Left hindlimb (tissue), 1 donor: Measurements from ENCODE around the gene BMP4.

Experiments used
- DNase-seq: peaks from one replicate; pipeline ENCODE4 v3.0.0-alpha.2; 2018

BMP4 gene

DNA sequence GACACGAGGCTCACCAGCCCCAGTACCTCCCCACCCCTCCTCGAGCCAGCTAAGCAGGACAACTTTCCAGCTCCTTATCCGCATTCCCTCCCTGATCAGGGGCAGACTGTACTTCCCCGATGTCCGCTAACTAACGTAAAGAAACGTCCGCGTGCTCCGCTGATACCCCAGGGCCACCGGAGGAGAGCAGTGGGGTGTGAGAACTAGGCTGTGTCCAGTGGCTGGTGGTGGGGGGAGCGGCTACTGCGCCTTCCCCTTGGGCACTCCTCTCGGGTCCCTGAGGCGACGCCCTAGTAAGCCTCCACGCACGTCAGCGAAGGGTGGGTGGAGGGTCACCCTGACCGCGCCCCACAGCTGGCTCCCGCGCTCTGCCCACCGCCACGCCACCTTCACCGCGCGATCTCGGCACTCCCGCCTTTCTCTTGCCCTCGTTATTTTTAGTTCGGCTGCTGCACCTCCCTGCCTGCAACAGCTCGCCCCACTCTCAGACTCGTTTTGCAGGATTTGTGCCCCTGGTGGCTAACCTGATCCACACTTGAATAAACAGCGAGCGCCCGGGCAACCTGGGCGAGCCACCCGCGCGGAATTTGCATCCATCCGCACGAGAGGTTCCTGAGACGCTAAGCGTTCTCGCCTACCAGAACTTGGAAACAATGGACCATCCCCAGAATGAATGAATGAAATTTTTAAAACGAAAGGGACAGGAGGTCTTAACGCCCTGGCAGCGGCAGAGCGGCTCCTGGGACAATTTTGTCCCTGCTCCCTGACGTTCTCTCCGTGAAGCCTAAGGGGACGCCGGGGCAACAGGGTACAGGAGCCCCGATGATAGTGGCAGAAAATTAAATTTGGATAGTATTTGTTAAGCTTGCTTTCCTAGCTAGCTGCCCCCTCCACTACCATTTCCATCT lies 6.9 kb upstream of the BMP4 start:
- peak; percentile 61 for DNase-seq

DNA sequence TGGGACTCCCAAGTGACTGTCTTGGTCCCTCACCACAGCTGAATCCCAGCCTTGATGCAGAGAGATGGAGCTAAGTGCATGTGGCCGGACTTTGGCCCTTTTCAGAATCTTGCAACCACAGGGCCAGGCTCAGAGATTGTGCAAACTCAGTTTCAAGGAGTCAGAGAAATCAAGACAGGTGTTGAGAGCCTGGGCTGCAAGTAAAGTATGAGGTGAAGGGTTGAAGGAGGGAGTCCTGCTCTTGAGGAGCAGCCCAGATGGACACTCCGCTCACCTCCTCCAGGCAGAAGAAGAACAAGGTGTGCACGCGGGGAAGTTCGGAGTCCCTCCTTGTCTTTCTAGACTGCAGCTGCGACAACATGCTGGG lies 6.3 kb upstream of the BMP4 start:
- no peak for DNase-seq

DNA sequence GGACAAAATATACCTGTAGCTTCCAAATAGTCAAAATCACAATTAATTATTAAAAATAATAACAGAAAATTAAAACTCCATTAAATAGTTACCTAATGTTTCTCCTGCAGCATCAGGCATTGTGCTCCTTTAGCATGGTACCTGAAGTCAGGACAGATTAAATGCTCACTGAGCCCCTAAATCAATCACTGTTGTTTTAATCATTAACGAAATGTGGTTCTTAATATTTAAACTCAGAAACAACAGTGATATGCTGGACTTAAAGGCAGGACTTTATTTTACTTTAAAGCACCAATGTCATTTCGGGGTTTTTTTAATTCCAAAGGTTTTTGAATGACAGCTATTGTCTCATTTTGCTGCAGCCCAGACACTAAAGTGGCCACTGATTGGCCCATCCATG lies 2.0 kb upstream of the BMP4 start:
- no peak for DNase-seq

DNA sequence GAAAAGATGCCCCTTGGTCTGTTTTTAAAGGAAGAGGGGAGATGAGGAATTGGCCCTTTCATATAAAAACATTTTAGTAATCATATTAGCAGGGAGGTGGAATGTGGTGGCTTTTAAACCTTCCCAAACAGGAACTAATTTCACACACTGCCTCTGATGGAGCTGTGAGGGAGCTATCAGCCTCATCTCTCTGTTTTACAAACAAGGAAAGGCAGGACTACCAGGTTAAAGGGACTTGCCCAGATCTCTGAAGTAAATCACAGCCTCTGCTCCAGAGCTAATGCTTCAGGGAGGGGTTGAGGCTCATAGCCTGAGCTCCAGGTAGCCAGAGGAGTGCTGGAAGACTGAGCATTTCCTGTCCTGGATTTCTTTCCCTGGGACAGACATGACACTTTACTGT lies 1.1 kb upstream of the BMP4 start:
- DNase-seq, result no peak

DNA sequence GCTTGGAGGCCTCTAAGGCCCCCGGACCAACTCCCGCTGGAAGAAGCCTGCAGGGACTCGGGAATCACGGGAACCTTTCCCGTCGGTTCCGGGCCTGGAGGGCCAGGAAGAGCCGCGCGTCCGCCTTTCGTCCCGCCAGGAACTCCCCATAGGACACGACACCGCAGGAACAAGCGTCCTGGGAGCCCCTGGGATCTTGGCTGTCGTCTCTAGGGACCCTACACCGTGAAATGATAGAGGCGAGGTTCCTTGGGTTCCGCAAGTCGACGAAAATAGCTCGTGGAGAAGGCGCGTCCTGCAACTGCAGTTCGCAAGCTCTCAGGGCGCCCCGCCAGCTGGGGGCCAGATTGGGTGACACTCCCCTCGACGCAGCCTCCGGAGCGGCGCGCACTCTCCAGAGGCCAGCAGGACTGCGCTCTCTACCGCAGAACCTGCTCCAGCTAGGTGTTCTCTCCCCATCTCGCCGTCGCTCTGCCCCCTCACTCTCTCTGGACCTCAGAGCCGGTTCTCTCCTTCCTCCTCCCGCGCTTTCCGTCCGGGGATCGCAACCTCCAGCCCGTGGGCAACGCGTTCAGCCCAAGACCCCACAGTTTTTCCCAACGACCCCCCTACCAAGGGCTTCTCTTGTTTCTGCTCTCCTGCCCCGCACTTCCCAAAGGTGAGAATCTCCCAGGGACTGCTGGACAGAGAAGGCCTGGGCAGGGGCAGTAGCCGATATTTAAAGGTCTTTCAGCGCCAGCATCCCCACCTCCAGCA lies 776 bp downstream of the BMP4 start:
- peak; percentile 81 for DNase-seq

DNA sequence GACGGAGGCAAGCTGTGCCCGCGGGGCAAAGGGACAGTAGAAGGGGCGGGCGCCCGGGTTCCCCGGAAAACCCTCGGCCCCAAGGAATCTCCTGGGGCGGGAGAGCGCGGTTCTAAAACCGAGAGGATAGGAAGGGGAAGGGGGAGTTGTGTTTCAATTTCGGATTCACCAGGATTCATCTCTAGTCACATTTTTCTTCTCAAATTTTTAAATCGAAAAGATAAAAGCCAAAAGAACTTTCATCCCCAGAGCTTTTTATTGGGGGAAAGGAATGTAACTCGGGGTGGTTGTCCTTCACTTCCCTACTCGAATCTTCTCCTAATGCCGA lies 1.4 kb downstream of the BMP4 start:
- no peak for DNase-seq

DNA sequence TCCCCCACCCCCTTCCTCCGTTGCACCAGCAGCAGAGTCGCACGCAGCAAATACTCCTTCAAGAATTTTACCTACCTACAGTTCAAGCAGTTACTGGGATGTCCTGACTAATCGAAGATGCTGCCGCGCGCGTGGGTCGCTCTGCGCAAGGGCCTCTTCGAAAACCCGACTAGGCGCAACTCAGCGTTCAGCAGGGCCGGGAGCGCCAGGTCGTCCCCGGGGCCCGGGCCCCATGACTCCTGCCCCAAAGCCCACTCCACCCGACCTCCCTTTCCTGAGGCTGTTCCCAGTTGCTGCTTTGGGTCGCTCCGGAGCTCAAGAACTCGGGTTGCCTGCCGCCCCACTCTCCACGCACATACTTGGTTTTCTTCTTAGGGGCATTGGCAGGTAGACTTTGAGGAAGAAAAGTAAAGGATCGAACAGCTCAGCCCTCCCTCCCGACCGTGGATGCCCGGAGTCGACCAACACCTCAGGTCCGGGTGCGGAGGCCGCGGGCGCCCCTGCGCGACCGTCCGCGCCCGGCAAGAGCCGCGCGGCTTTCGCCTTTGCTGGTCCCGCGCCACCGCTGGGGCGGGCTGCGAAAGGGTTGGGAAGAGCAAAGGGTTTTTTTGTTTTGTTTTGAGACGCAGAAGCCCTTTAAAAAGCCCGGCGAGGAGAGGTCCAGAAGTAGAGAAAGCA lies 1.9 kb downstream of the BMP4 start:
- DNase-seq, result peak; percentile 65

DNA sequence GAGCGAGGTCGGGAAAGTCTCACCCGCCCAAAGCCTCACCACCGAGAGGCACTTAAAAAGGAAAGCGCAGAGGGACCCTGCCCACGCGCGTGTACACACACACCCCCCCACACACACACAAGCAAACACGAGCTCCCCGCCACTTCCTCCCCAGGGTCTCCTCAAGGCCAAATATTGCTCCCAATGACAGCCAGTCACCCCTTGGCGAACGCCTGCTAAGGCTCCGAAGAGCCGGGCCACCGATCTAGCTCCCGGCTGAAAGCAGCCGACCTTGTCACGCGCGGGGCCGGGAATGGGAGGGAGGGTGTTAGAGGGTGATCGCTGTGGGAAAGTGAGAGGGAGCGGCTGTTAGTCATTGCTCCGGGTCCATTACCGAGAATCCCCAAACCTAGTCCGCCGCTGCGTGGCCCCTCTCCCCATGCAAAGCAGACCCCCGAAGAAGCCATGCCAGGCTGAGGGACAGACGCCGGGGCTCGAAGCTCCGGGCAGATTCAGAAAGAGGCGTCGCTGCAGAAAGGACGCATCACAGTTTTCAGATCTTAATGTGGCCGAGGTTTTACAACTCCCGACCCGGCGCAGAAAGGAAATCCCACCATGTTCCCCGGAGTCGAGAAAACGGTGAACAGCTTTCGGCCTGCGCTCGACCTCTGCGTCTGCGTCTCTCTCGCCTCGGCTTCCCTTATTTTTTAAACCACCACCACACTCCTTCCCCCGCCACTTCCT lies 2.6 kb downstream of the BMP4 start:
- DNase-seq, result no peak

DNA sequence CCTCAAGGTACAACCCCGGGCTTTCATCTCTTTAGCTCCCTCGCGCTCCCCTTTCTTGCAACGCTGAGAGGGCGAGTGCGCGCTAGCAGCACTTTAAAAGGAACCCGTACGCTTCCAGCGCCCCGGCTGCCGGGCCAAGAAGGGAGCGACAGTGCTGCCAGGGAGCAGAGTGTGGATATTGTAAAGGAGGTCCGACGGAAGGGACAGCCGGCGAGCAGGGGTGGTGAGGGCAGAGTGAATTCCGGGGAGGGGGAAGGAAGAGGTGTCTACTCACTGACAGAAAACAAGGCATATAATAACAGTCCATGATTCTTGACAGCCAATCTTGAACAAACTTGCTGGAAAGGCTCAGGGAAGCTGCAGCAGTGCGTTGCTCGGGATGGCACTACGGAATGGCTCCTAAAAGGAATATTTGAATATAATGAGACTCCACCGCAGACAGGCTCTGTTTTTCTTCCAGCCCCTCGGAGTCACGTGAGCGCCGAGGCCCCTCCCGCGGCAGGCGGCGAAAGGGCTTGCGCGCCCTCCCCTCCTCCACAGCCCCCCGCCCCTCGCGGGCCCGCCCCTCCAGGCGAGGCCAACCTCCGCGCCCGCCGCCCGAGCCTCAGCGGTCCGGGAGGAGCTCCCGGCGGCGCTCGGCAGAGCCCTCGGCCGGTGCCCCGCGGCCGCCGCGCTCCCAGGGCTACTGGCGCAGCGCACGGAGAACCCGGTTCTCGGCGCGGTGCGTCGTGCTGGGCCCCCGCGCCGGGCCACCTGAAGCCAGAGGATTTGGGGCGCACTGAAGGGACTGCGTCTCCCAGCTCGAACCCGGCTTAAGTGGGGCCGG lies 3.4 kb downstream of the BMP4 start:
- peak; percentile 94 for DNase-seq

DNA sequence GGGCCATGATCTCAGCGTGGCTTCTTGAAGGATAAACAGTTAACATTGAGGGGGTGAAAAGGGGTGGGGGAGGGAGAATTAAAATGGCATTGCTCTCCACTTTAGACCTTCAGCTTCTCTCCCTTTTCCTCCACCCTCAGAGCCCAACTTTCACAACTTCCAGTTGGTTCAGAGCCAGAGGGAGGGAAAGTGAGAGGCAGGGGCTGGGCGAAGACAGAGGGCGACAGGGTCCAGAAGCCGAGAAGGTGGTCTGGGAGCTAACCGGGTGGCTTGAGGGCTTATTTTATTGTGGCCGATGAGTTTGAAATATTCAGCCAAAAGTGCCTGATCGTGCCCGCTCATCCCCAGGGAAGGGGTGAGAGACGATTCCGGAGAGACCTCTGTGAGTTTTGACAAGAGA lies 4.1 kb downstream of the BMP4 start:
- DNase-seq, result no peak

DNA sequence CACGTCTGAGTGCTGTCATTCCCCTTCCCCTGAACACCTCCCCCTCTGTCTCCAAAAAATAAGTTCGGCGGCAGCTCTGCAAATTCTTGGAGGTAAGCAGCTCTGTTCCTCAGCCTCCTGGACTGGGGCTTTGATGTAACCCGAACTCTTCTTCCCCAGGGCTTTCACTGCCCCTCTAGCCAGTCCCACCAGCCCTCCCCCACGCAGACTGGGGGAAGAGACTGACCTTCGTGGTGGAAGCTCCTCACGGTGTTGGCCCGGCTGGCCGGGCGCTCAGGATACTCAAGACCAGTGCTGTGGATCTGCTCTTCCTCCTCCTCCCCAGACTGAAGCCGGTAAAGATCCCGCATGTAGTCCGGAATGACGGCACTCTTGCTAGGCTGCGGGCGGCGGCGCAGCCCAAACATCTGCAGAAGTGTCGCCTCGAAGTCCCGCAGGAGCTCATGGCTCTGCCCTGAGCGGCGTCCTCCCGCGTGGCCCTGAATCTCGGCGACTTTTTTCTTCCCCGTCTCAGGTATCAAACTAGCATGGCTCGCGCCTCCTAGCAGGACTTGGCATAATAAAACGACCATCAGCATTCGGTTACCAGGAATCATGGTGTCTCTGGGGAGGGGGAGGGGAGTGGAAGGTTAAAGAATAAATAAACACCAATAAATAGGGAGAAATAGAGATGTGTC lies 4.9 kb downstream of the BMP4 start:
- DNase-seq, result no peak

DNA sequence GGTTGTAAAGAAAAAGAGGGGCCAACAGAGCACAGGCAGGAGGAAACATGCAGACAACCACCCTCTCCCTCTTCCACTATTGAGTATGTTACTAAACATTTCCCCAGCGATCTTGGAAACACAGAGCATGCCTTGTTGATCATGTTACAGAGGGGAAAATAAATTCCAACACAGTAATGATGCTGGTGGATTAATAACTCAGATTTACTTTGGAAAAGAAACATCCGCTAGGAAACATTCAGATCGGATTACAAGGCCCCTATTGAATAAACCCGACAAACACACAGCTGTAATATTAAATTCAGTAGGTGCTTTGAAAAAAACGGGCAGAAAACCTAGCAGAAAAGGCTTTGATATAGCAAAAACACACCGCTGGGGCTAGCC lies 5.4 kb downstream of the BMP4 start:
- no peak for DNase-seq

DNA sequence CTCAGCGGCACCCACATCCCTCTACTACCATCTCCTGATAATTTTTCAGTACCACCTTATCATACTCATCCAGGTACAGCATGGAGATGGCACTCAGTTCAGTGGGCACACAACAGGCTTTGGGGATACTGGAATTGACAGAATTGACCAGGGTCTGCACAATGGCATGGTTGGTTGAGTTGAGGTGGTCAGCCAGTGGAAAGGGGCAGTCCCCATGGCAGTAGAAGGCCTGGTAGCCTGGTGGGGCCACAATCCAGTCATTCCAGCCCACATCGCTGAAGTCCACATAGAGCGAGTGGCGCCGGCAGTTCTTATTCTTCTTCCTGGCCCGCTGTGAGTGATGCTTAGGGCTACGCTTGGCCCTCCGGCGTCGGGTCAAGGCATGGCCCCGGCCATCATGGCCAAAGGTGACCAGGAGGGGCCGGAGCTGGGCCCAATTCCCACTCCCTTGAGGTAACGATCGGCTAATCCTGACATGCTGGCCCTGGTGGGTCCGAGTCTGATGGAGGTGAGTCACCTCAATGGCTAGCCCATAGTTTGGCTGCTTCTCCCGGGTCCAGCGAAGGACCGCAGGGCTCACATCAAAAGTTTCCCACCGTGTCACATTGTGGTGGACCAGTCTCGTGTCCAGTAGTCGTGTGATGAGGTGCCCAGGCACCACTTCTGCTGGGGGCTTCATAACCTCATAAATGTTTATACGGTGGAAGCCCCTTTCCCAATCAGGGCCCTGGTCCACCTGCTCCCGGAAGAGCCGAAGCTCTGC lies 6.4 kb downstream of the BMP4 start:
- no peak for DNase-seq

DNA sequence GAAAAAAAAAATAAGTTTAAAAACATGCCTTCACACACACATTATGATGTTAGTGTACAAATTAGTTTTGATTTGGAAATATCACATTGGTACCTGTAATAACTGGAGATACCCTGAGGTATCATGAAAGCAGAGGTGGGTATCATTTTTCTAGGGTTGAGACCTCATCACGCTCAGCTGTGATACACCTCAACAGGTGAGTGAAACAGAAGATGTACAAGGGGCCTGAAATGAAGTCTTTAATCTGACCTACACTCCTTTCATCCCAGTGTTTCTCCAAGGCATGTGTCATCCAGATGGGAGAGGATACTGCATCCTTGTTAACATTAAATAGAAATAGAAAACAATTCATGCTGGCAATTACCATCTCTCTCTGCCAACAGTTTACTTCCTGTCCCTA lies 7.4 kb downstream of the BMP4 start:
- no peak for DNase-seq

DNA sequence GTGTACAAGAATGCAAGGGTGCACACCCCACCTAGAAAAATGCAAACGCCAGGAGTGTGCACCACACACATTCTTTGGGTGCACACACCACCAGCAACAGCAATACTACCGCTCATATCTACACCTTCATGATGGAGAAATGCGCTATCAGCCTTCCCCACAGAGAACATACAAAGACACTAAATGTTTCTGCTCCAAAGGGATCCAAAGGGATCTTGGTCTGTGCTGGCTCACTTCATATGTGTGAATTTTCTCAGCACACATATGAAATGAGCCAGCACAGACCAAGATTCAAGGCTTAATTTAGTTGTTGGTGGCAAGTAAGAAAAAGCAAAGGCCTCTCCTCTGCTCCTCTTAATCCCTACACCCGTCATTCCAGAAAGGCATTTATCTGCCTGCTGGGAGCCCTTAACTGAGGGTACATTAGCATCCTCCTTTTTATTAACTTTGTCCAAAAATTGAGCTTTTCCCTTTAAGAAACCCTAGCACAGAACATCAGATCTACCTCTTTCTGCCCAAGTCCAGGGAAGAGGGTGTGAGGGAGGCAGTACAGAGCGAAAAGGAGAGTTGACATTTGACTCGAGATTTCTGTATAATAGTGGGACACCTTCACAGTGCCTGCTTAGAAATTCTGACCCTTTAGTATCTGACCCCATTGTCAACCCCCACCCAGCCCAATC lies 8.3 kb downstream of the BMP4 start:
- no peak for DNase-seq

DNA sequence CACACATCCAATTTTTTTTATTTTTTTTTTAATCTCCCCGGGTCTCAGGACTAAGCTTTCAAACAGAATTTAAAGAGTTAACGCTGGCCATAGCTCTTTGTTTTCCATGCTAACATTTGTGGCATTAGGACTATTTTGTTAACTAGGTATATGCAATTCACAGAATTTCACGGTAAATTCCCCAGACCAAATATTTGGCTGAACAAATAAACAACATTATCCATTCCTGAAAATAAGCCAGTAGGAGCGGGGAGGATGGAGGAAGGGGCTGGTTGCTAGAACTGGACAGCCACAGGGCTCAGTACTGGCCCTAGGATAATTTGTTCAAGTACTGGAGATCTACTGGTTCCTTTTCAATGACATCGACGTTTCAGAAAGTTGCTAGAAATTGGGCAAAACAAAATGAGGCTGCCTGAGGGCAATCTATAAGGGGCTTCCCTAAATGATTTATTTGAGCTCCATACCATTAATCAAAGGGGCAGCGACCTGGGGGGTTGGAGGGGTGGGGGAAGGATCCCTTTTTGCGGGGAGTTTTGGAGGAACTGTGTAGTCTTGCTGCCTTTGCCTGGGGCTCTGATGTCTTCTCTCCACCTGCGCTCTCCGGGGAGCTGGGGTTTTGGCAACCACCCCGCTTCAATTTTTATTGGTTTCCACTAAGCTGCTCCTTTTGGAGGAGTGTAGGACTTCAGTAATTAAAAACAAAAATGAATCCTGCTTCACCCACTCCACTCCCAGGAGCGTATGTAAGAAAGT lies 9.0 kb downstream of the BMP4 start:
- DNase-seq, result no peak

DNA sequence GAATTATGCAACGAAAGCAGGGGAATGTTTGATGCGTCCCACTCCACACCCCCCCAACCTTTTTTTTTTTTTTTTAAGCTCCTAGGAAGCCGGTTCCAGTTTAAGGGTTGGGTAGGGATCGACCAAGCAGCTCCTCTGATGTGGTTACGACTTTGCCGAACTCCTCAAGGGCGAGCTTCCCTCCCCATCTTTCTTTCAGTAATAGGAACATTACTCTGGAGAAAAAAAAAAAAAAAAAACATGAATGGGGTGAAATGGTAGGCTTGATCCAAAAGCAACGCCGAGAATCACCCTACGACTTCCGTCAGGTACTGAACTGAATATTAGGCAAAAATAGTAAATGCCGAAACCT lies 9.6 kb downstream of the BMP4 start:
- no peak for DNase-seq

DNA sequence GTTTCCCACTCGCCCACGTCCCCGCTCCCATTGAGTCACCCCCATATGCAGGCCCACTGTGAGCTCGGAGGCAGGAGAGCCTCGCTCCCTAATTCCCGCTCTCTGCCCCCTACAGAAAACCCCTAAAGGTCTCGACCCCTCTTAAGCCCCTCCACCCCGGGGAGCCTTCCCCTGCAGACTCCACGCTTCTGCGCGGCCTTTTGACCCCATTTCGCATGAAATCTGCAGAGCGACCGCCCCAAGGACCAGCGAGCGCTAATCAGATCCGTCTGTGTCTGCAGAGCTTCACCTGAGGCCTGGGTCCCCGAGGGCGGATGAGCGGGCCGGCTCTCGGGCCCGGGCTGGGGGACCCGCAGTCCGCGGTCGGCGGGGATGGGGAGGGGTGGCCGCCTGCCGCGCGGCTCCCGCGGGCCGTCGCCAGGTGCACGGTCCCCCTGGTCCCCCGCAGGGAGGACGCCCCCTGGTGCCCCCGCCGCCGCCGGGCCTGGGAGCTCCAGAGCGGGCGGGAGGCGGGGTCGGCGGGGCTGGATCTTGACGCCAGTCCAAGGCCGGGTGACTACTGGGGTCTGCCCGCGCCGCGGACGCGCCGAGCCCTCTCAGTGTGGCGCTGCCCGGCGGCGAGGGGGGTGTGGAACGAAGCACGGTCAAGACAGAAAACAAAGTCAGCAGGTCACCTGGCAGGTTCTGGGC lies 10.1 kb downstream of the BMP4 start:
- no peak for DNase-seq

DNA sequence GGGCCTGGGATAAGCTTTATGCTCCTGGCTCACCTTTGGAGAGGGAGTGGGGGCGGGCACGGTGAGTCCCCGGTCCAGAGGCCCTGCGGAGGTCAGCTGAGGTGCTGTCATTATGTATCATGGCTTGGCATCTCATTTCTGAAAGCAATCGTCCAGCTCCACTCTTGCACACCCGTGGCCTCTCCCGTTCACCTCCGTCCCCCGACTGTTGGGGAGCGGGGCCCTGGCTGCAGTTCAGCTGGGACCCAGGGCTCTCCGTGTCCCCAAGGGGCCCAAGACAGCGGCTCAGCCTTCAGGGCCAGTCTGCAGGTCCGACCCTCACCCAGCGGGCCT lies 10.6 kb downstream of the BMP4 start:
- no peak for DNase-seq
